A673 (cell line): Measurements from ENCODE around the gene FLNC. TPM values are rescaled to one million over a fixed set of nuclear protein-coding genes. Genes with fewer than 3 reads are reported as not detected.

Experiments
- BruUV-seq: library from RNA; stranded (reverse); fragments of 400-500 nt; replicated peaks from 2 replicates; lab custom pipeline; 2021; lab: Mats Ljungman, UMichigan
- CTCF ChIA-PET: fragments of 300-600 bp; sonication (Branson Sonifier 250); formaldehyde crosslinking; loops from one replicate; lab custom pipeline; 2022; ENCODE audit warnings: antibody characterized with exemption; lab: Charles Lee
- POLR2A ChIA-PET: fragments of 300-600 bp; sonication (Branson Sonifier 250); formaldehyde crosslinking; loops from one replicate; lab custom pipeline; 2022; ENCODE audit warnings: antibody characterized with exemption; ENCODE audit not compliant: low non-redundant PET; lab: Charles Lee
- DNase-seq: peaks from one replicate; pipeline ENCODE4 v3.0.0-alpha.2; 2015; ENCODE audit warnings: low spot score
- H3K27ac ChIP-seq: fragments of 200-600 bp; sonication (generic); 2 replicates; pipeline ENCODE4 v1.5.1; 2016; ENCODE audit warnings: mixed run types, low read depth, mild to moderate bottlenecking, mixed read lengths, antibody characterized with exemption, low read length; ENCODE audit not compliant: poor library complexity, severe bottlenecking
- H3K27me3 ChIP-seq: fragments of 200-600 bp; sonication (generic); replicated peaks from 2 replicates; pipeline ENCODE4 v1.6.1; 2017; ENCODE audit warnings: mixed run types, low read depth, mild to moderate bottlenecking, mixed read lengths, antibody characterized with exemption, low read length; ENCODE audit not compliant: insufficient read depth, poor library complexity
- H3K36me3 ChIP-seq: fragments of 200-600 bp; sonication (generic); 2 replicates; pipeline ENCODE4 v1.6.1; 2016; ENCODE audit warnings: mixed run types, mild to moderate bottlenecking, mixed read lengths, antibody characterized with exemption, low read length; ENCODE audit not compliant: insufficient read depth, poor library complexity, severe bottlenecking
- H3K4me1 ChIP-seq: fragments of 200-600 bp; sonication (generic); 2 replicates; pipeline ENCODE4 v1.6.1; 2017; ENCODE audit warnings: mixed run types, mild to moderate bottlenecking, mixed read lengths, antibody characterized with exemption, low read length; ENCODE audit not compliant: insufficient read depth, poor library complexity, severe bottlenecking
- H3K4me3 ChIP-seq: fragments of 200-600 bp; sonication (generic); 2 replicates; pipeline ENCODE4 v1.5.1; 2016; ENCODE audit warnings: low read depth, mixed run types, mild to moderate bottlenecking, mixed read lengths, low read length; ENCODE audit not compliant: poor library complexity, severe bottlenecking
- H3K9me3 ChIP-seq: fragments of 200-600 bp; sonication (generic); 2 replicates; pipeline ENCODE4 v1.6.1; 2016; ENCODE audit warnings: mixed run types, low read depth, mild to moderate bottlenecking, mixed read lengths, antibody characterized with exemption, low read length; ENCODE audit not compliant: poor library complexity, severe bottlenecking
- EZH2 ChIP-seq: fragments of 200-600 bp; sonication (generic); IDR thresholded peaks from 2 replicates; pipeline ENCODE4 v1.6.1; 2017; ENCODE audit warnings: borderline replicate concordance, low read depth, mild to moderate bottlenecking, mixed read lengths, antibody characterized with exemption, low read length; ENCODE audit not compliant: poor library complexity, severe bottlenecking
- intact Hi-C: fragments of 100-400 bp; cut with micrococcal nuclease; formaldehyde crosslinking; loops from one replicate; pipeline ENCODE4 v1.10.0; 2022; ENCODE audit not compliant: unreplicated experiment
- total RNA-seq: library from RNA; stranded (reverse); gene quantifications from 2 replicates; pipeline ENCODE4 v1.2.3, GENCODE V29; 2021
- TF ChIP-seq, protein P1 (sequence below): fragments of 300-800, 200-600 bp; sonication (generic); conservative IDR thresholded peaks from 2 replicates; pipeline ENCODE4 v1.5.1; 2017; ENCODE audit warnings: low read depth, mild to moderate bottlenecking, antibody characterized with exemption, low read length, moderate library complexity, mixed read lengths

The FLNC gene
- total RNA-seq, 1 experiment from 2014 or later = 6.5 TPM

DNA sequence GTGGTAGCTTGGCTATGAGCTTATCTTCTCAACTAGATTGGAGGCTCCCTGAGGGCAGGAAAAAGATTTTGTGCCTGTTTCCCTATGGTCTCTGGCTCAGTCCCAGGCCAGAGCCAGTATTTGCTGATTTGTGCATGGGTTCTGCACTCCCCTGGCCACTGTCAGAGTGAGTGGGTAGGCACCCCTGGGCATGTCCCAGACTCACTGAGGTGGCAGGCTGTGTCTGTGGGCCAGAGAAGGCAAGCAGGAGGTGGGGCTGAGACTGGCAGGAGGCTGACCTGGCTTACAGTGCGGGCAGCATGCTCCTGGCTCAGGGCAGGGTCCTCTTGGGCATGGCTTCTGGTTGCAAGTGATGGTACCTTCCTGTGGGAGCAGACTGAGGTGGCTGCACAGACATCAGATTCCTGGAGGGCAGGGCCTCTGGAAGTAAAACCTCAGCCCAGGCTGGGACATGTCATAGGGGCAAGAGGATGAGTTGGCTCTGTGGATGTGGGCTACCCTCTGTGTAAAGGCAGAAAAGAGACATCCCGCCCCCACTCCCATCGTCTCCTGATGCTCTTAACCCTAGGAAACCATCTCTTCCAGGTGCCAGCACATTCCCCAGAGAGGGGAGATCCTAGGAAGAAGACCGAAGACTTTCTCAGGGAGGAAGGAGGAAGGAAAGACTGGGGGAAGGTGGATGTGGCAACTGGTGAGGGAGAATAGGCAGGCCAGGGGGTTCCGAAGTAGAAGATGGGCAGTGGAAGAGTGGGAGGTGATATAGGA lies 76.0 kb downstream of the FLNC start:
- Histone ChIP-seq H3K36me3 (no peaks in the 10 kb centered on the region), H3K27me3 (no peaks in the 10 kb centered on the region), H3K27ac (no peak overlapping the region), H3K4me3 (no peak overlapping the region), H3K4me1 (no peaks in the 10 kb centered on the region), H3K9me3 (no peaks in the 10 kb centered on the region)
- POLR2A ChIA-PET = no interaction called here
- BruUV-seq = no TSS peak
- intact Hi-C loops = no loop called here
- TF ChIP-seq EZH2 = no peak
- TF ChIP-seq, protein P1, sequence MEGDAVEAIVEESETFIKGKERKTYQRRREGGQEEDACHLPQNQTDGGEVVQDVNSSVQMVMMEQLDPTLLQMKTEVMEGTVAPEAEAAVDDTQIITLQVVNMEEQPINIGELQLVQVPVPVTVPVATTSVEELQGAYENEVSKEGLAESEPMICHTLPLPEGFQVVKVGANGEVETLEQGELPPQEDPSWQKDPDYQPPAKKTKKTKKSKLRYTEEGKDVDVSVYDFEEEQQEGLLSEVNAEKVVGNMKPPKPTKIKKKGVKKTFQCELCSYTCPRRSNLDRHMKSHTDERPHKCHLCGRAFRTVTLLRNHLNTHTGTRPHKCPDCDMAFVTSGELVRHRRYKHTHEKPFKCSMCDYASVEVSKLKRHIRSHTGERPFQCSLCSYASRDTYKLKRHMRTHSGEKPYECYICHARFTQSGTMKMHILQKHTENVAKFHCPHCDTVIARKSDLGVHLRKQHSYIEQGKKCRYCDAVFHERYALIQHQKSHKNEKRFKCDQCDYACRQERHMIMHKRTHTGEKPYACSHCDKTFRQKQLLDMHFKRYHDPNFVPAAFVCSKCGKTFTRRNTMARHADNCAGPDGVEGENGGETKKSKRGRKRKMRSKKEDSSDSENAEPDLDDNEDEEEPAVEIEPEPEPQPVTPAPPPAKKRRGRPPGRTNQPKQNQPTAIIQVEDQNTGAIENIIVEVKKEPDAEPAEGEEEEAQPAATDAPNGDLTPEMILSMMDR = no peak
- no peak for DNase-seq
- CTCF ChIA-PET = no interaction called here

DNA sequence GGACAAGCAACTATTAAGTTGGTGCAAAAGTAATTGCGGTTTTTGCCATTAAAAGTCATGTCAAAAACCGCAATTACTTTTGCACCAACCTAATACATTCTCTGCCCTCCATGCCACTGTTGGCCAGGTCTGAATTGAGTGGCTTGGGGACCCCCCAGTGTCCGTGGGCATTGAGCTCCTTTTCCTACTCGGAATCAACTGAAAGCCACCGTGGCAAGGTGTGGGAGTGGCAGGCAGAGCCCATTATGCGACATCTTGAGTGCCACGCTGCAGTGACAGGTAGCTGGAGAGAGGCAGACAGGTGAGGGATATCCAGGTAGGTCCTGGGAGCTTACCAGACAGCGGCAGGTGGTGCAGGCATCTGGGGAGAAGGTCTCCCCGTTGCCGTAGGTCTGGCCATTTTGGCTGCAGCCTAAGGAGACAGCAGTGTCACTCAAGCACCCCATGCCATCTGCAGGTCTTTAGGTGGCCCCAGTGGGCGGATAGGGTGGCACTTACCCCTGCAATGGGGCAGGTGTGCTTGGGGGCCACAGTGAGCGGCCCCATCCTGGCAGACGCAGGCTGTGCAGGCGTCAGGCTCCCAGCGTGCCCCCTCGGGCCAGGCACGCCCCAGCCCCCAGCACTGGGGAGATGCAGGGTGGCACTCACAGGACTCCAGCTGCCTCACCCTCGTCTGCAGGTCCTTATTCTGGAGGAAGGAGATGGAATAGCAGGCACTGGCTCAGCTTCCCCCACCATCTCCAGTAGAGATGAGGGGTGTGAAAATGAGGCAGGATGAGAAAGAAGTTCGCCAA lies 76.8 kb downstream of the FLNC start:
- CTCF ChIA-PET = no interaction called here
- BruUV-seq = no TSS peak
- no peak overlapping the region for H3K27ac ChIP-seq
- DNase-seq = no peak
- H3K4me3 ChIP-seq = no peak overlapping the region
- POLR2A ChIA-PET = no interaction called here
- TF ChIP-seq, protein P1 = no peak
- TF ChIP-seq EZH2 = no peak
- H3K36me3 ChIP-seq = no peaks in the 10 kb centered on the region
- H3K27me3 ChIP-seq = no peaks in the 10 kb centered on the region
- H3K4me1 ChIP-seq = no peaks in the 10 kb centered on the region
- intact Hi-C loops = no loop called here
- H3K9me3 ChIP-seq = no peaks in the 10 kb centered on the region

Other genes starting within 250 kb of the FLNC start
- gene GARIN1A, start 158.1 kb upstream of the FLNC start, total RNA-seq = 1.8 and 2.2 TPM in 2 replicates
- gene CALU, start 91.0 kb upstream of the FLNC start, total RNA-seq = 161 and 162 TPM in 2 replicates
- not detected in 2 replicates for gene OPN1SW, start 54.6 kb upstream of the FLNC start, total RNA-seq
- gene CCDC136, start 38.4 kb upstream of the FLNC start, total RNA-seq = 4.4 and 6.9 TPM in 2 replicates
- 148 and 152 TPM in 2 replicates for gene ATP6V1F, start 32.5 kb downstream of the FLNC start, total RNA-seq
- not detected in 2 replicates for gene KCP, start 80.3 kb downstream of the FLNC start, total RNA-seq
- gene IRF5, start 107.5 kb downstream of the FLNC start, total RNA-seq = not detected in 2 replicates
- 72.7 and 77.8 TPM in 2 replicates for gene TNPO3, start 224.7 kb downstream of the FLNC start, total RNA-seq